ENCODE data around the gene UBL4B.
"Not testable (repeated sequence)": the region's sequence is repeated elsewhere in the genome, so short reads cannot be mapped to it uniquely, and the experiment has no call there.

Gene UBL4B, protein sequence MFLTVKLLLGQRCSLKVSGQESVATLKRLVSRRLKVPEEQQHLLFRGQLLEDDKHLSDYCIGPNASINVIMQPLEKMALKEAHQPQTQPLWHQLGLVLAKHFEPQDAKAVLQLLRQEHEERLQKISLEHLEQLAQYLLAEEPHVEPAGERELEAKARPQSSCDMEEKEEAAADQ

DNA sequence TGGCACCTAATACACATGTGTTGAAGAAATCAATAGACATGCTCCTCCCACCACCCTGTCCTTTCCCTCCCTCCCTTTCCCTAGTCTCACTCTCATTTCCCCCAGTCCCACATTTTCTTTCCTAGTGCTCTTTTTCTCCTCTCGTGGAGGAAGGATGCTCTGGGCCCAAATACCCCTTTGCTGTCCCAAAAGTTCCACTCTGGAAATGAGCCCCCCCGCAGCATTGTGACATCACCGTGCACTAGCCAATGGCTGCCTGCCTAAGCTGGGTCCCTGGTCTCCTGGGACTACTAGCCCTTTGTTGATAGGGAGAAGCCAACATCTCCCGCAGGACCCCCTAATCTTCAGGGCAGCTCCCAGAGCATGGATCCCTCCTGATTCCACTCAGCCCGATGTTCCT lies at the start of gene UBL4B:
TSS of gene UBL4B (plus strand) at position 301 of the 400 bp plus-strand sequence. CDS start at position 393, 92 bp downstream.
- DNase-seq, result no peak

- no peak for DNase-seq
Measured at GRCh38 chr1:110062612-110063011, 49.6 kb upstream of the UBL4B start.

DNA sequence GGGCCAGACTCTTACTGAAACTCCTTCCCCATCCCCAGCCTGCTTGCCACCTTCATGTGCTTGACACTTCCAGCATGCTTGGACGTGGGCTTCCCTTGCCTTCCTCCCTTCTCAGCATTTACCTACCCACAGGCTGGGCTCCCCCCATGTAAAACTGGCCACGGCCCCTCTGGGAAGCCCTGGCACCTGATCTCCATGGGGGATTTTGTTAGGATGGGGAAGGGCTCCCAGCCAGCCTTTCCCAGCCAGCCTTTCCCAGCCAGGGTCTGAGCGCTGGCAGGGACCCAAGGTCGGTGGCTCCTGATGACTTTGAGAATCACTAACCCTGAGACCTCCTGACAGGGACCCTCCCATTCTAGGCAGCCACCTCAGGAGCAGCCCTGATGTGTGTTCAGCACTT lies 48.5 kb upstream of the UBL4B start:
- DNase-seq, result no peak

- DNase-seq, result no peak
Measured at GRCh38 chr1:110064576-110065337, 47.5 kb upstream of the UBL4B start.

- no peak for DNase-seq
Measured at GRCh38 chr1:110065841-110066240, 46.4 kb upstream of the UBL4B start.

DNA sequence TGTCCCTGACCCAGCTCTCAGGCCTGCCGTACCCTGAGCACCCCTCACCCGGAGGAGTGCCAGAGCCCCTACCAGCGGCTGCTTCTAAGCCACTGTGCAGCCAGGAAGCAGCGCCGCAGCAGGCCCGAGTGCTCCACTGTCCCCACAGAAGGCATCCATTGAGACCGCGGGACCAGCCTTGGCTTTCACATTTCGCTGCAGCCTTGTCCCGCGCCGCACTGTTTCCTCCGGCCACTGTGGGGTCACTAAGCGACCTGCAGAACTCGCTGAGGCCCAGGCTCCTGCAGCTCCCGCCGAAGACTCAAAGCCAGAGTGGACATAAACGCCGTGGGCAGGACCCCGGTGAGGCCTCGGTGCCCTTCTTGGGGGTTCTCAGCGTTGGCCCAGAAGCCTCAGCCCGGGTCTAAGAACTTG lies 44.8 kb upstream of the UBL4B start:
- DNase-seq, result no peak

GRCh38 chr1:110067893-110068645 lies 44.2 kb upstream of the UBL4B start:
- DNase-seq, result no peak

- DNase-seq, result no peak
Measured at GRCh38 chr1:110068646-110069403, 43.4 kb upstream of the UBL4B start.

DNA sequence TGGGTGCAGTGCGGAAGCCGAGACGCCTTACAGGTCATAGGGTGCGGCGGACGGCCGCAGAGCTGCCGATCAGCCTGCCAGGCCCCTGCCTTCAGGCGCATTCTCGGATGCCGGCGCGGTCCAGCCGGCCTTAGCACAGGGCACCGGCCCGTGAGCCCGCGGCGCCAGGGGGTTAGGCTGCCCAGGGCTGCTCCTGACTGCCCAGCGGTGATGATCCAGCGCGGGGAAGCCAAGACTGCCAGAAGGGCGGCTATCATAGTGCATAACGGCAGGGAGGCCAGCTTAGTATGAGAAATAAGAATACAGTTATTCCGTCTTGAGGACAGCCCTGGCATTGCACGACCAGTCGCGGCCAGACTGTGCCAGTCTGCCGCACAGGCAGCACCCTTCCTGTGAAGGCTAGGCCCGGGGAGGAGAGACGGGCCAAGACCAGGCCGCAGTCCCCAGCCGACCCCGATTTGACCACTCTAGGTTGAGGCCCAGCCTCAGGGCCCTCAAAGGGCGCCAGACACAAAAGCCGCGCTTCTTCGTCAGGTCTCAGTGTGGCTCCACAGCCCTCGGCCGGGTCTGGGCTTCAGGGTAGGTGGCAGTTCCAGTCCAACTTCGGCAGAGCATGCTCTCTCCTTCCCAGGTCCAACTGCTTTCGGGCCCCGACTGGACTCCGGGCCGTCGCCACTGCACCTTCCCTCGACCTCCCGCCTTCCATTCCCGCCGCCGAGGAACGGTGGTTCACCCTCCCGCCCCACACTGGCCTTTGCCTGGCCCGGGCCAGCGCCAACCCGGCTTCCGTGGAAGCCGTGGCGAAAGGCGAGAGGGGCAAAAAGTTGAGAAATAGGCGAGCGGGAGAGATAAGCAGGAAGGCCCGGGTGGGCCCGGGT lies 42.6 kb upstream of the UBL4B start:
- DNase-seq, result no peak

DNA sequence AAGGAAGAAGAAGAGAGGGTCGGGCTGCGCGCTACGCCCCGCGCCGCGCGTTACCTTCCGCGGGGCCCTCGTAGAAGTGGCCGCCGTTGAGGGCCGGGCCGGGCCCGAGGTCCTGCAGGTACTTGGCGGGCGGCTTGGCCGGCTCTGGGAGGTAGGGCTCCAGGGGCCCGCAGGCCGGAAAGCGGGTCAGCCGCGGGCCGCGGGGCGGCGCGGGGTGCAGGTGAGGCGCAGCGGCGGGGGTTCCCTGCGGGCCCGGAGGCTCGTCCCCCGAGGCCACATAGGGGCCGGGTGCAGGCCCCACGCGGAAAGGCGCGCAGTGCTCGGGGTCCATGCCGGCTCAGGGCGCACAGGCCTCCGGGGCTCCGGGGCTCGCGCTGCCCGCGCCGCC lies 42.0 kb upstream of the UBL4B start:
- DNase-seq, result no peak

GRCh38 chr1:110070671-110071242 lies 41.5 kb upstream of the UBL4B start, which contains the start of gene ALX3:
ALX3 (minus strand) TSS chr1:110070672; CDS start chr1:110070612, 60 bp downstream.
- DNase-seq, result no peak

- no peak for DNase-seq
Measured at GRCh38 chr1:110074166-110074565, 38.1 kb upstream of the UBL4B start.

- DNase-seq, result no peak
Measured at GRCh38 chr1:110076789-110077500, 35.3 kb upstream of the UBL4B start.

GRCh38 chr1:110079995-110080394 lies 32.2 kb upstream of the UBL4B start:
- not testable (repeated sequence) for DNase-seq

DNA sequence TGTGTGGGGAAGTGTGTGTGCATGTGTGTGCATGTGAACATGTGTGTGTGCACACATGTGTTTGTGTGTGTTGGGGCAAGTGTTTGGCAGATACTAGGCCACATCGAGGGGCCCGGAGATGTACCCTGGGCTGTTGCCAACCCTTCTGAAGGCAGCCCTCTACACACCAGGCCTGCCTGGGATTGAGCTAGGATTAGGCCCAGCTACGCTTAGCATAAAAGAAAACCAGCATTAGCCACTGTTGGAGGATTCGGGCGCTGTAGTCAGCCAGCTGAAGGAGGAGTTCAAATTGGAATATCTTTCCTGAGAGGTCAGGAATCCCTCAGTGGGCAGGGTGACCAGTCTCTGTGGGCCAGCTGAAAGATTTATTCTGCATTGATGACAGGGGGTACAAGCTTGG lies 31.2 kb upstream of the UBL4B start:
- no peak for DNase-seq

DNA sequence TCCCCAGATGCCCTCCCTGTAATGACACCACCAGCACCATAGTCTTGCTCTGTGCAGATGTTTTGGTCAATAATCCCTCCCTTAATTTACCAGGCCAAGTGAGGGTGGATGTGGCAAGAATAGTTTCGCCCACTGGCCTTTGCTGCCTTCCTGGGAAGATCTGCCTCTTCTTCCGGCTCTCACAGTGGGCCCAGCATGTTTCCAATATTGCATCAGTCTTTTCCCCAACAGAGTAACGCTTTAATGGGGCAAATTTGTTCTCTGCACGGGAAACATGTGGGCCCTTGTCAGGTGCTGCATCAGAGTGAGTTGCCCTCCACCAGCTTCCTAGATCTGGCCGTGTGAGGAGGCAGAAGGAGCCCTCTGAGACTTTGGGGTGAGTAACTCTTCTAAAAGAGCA lies 29.8 kb upstream of the UBL4B start:
- DNase-seq, result no peak

DNA sequence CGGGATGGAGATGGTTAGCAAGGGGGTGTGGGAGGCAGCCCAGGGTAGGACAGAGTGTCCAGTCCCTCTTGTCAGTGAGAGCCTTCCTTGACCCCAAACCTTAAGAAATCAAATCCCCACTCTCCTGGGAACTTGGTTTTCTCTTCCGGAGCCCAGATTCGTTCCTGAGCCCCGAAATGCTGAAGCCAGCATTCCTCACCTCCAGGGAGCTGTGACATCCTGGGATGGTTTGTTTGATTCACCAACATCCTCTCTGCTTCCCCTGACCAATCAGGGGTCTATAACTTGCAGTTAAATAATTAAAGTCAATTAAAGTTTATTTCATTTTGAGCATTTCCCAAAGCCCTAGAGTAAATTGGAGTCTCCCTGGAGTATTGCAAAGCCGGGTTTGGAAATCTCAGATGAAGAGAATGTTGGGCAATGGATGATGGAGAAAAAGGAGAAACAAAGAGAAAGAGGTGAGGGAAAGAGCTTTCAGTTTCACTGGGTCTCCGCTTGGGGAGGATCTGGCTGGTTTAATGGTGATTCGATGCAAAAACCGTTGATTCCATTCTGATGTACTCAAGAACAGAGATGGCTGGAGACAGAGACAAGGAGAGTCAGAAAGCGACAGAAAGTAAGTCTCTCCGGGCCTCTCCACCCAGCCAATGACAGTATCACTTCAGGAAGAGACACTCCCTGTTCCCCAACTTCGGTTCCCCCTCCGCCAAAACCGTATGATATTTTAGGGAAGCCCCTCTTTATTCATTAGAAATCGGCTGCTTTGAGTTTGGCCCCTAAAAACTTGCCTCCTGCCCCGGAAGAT lies 29.0 kb upstream of the UBL4B start:
- DNase-seq, result no peak

- DNase-seq, result no peak
Measured at GRCh38 chr1:110083866-110084226, 28.4 kb upstream of the UBL4B start.

- DNase-seq, result no peak
Measured at GRCh38 chr1:110084227-110085078, 27.8 kb upstream of the UBL4B start.
